ENCODE data around the gene SLC1A3.

GRCh38 chr5:36722900-36723299 is 116.5 kb downstream of the SLC1A3 start:
- TF ChIP-seq POLR2AphosphoS5 (IDR thresholded peaks at IDR 0.05), result no peak
- TF ChIP-seq CTCF (IDR thresholded peaks at IDR 0.05), result no peak
- no peak for TF ChIP-seq EP300 (IDR thresholded peaks at IDR 0.05)
- no peak for TF ChIP-seq POLR2A (IDR thresholded peaks at IDR 0.05; ENCODE audit: low read depth)
